GM21390 (cell line): ENCODE data around the gene NBPF9.
"Not testable (repeated sequence)": the region's sequence is repeated elsewhere in the genome, so short reads cannot be mapped to it uniquely, and the experiment has no call there.

Experiments used
- ATAC-seq: cut with Tn5 transposase; IDR thresholded peaks from one replicate; pipeline ENCODE4 v1.9.1; 2021; ENCODE audit not compliant: unreplicated experiment

NBPF9 gene, protein sequence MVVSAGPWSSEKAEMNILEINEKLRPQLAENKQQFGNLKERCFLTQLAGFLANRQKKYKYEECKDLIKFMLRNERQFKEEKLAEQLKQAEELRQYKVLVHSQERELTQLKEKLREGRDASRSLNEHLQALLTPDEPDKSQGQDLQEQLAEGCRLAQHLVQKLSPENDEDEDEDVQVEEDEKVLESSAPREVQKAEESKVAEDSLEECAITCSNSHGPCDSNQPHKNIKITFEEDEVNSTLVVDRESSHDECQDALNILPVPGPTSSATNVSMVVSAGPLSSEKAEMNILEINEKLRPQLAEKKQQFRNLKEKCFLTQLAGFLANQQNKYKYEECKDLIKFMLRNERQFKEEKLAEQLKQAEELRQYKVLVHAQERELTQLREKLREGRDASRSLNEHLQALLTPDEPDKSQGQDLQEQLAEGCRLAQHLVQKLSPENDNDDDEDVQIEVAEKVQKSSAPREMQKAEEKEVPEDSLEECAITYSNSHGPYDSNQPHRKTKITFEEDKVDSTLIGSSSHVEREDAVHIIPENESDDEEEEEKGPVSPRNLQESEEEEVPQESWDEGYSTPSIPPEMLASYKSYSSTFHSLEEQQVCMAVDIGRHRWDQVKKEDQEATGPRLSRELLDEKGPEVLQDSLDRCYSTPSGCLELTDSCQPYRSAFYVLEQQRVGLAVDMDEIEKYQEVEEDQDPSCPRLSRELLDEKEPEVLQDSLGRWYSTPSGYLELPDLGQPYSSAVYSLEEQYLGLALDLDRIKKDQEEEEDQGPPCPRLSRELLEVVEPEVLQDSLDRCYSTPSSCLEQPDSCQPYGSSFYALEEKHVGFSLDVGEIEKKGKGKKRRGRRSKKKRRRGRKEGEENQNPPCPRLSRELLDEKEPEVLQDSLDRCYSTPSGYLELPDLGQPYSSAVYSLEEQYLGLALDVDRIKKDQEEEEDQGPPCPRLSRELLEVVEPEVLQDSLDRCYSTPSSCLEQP (N-terminal part only)

DNA sequence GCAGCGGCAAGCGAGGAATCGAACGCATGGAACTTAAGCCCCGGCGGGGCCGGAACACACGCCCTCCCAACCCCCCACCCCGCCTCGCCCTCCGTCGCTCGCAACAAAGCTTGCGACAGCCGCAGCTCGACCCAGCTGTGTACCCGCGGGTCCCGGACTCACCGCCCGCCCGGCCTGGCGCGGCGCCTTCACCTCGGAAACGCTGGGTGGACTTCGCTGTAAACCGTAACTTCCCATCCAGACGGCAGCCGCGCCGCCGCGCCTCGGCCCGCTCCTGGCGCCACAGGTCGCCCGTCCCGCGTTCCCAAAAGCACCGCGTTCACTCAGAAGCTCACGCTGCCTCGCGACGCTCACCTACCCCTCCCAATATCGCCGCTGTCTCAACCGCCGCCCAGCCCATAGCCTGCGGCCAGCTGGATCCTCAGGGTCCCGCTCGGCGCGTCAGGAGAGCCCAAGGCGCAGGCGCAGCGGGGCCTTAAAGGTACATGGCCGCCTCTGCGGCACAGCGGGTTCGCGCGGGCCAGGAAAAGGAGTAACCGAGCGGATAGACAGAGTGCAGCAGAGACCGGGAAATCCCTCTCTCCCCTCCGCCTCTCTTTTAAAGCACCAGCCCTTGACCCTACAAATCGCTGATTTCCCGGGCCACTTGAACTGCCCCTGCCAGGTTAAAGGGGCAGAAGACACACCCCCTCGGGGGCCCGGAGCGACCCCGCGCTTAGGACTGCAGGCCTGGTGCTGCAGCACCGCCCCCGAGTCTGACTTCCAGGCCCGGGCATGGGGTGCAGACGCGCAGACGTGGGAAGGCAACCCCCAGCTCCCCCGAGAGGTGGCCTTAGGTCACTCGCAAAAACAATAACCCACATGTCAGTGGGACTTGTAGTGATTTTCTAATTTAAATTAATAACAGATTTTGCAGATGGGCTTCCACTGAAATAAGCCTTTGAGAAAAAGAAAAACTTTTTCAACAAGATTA, at the start of gene NBPF9:
Gene NBPF9 (minus strand): TSS at position 443 of the 973 bp plus-strand sequence. CDS start 21,412 bp downstream, outside the sequence.
- peak; percentile 98 for ATAC-seq

DNA sequence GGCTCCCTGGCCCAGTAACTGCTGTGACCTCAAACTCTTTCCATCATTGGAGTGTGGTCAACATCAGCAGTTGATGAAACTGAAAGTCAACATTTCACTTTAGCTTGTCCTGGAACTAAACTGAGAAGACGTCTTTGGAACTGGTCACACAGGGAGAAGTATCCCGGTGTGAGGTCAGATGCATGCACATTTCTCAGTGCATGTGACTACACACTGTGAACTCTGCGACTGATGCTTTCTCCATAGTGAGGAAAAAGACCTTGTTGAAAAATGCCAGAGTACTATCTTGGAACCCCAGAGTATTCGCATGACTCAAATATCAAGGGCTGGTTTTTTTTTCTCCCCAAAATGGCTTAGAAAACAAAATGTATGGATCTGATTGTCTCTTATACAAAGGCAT, 46.6 kb upstream of the NBPF9 start:
- ATAC-seq: not testable (repeated sequence)

DNA sequence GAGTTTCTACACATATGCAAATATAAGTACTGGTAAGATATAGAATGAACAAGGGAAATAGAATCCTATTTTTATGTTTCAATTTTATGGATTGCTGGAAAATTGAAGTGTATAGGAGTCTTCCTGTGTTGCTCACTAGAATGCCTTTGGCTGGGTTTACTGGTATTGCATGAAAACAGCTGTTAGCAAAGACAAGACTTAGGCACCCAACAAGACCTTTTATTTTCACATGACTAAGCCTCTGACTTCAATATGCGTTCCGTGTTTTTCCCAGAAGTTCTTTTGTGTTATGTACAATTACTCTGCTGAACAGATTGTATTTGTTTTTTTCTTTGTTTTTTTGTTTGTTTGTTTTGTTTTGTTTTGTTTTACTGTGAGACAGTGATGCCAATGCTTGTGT, 34.2 kb upstream of the NBPF9 start:
- not testable (repeated sequence) for ATAC-seq

DNA sequence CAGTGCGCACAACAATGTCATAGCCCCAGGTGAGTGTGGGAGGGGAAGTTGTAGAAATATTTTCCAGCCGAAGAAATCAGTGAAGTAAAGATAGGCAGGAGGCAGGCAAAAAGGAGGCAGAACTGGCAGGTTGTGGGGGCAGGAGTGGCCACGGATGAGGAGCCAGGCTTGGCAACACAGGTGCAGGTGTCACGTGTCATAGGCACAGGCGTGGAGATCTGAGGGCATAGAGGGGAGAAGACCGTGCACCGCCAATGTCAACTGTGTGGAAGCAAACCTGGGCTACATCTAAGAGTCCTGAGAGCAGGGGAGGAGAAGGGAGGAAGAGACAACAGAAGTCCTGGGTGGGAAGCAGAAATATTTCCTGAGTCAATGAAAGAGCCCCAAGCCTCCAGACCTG, 27.6 kb upstream of the NBPF9 start:
- not testable (repeated sequence) for ATAC-seq

DNA sequence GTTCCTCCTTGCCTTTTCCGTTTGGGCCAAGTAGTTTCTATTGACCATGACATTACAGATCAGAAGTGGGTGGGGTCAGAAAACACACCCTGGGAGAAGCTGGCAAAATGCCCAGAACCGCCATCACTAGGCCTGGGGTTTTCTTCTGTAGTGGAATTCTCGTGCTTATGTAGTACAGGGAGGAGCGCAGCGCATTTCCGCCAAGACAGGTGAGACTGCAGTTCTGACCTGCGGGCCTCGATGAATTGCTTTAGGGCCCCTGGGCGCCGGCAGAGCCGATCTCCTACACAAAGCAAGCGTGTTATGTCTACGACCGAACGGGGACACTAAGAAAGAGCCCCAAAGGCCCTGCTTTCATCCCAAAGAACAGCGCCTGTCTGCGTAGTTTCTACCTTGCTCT, 25.9 kb upstream of the NBPF9 start:
- not testable (repeated sequence) for ATAC-seq

DNA sequence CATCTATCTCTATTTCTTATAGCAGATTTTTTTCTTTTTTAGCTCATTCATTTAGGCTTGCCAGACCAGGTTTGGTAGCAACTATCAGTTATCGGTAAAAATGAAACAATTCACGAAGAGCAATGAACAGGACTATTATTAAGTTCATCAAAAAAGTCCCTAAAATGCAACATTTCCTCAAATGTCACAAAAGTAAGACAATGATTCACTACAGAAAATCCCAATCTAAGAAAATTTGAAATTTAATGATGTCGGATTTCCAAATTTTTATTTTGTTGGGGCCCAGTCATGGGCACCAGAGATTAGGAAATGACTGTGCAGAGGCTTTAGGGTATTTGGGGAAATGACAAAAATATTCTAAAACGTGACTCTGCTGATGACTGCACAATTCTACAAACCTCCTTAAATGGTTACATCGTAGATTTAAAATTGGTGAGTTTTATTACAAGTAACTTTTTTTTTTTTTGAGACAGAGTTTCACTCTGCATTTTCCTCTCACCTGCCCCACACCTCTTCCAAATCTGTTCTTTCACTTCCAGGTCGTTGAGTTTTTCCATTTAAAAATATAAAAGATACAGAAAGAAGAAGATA, 23.3 kb upstream of the NBPF9 start:
- not testable (repeated sequence) for ATAC-seq

DNA sequence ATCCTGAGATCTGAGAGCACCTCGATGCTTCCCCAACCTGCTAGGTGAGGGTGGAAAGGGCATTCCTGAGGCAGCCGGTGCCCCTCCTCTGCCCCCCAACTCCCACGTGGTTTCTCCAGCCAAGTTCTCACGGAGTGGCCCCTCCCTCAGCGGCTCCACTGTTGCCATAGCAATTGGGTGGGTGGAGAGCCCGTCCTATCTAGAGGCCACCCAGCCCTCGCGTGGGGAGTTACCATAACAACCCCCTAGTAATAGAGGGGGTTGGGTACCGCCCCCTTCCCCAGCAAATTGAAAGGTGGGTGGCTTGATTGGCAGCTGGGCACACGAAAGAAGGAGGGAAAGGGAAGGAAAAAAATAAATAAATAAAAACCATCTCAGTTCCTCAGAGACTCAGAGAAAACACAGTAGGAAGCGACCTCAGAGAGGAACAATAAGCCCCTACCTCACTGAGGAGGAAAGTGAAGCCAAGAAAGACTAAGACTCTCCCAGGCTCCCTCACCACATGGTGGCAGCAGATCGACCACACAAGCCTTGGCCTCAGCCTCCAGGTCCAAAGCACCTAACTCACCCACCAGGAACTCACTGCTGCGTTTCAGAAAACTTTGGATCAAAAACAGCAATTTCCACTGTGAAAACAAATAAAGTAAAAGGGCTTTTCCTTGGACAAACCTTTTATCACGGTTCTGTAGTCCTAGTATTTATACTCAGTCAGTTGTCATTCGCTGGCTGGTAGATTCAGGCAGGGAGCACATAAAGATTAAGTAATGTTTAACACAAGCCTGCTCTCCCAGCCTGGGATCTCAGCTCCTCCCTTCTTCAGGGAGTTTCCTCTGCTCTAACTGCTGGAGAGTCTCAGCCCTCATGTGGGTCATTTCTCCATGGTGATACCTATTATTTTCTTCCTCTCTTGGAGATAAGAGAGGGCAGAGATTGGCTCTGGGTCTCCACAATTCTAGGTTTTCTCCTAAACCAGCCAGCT, 20.9 kb upstream of the NBPF9 start:
- ATAC-seq: not testable (repeated sequence)

DNA sequence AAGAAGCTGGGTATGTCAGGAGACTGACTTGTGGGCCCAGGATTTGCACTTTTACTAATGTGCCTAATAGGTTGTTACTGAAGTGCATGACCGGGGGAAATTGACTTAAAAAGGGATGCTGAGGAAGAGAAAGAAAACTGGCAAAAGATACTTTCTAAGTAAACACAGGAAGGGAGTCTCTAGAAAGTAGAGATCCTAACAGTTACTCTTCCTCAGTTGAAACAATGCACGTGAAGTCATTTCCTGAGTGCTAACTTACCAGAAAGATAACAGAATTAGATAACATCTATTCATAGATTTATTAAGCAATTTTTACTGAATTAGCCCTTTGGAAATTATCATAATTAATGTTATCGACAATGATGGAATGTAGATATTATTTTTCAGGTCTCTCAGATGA, 9.5 kb upstream of the NBPF9 start:
- not testable (repeated sequence) for ATAC-seq

DNA sequence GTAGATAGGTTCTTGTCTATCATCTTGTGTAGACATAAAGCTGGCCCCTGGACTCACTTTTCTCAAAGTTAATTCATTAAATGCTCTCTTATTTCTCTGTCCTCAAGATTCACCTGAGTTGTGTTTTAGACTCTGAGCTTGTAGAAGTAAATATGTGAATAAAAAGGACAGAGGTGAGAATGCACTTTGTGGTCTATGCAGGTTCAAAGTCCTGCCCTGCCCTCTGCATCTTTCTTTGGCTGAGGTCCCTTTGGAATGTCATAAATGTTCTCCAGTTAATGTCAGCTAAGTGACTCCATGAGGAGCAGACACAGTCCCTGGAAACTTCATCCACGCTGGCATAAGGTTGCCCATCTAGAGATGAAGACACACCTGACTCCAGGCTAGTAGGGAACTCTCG, 7.0 kb upstream of the NBPF9 start:
- ATAC-seq: not testable (repeated sequence)

DNA sequence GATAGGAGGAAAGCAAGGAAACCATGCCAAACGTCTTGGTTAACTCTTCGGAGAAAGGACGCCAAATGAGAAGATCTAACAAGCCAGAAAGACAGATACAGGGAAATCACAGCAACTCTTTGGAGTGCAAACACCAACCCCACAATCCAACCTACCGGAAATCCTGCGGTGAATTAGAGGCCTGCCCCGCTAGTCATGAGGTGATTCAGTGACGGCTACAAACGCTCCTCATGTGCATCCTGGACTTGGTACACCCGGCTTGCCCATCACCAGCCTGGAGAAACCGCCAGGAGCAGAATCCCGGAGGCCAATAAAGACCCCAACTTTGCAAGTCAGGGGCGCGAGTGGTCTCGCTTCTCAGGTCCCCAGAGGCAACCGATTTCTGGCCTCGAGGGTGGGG, 777 bp downstream of the NBPF9 start:
- peak; percentile 23 for ATAC-seq

DNA sequence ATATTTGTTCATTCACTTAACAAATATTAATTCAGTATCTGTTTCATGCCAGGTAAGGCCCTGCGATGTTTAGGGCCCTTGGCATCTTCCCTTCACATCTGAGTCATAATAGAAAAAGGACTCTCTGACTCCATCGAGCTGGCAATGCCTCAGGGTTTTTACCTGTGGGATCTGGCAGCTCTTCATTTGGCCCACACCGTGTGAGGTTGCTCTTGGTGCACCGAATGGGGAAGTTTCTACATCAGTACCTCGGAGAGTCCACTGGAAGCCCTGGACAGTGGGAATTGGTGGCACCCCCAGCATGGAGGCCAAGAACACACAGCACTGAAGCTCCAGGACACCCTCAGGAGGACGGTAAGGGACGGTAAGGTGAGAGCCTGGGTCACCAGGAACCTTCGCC, 5.1 kb downstream of the NBPF9 start:
- ATAC-seq: not testable (repeated sequence)

DNA sequence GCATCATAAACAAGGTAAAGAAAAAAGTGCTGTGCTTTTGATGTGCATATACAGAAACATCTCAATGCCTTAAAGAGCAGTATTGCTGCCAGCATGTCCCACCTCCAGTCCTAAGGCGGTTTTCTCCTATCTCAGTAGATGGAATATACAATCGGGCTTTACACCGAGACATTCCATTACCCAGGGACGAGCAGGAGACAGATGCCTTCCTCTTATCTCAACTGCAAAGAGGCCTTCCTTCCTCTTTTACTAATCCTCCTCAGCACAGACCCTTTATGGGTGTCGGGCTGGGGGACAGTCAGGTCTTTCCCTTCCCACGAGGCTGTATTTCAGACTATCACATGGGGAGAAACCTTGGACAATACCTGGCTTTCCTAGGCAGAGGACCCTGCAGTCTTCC, 10.2 kb downstream of the NBPF9 start:
- ATAC-seq: not testable (repeated sequence)

DNA sequence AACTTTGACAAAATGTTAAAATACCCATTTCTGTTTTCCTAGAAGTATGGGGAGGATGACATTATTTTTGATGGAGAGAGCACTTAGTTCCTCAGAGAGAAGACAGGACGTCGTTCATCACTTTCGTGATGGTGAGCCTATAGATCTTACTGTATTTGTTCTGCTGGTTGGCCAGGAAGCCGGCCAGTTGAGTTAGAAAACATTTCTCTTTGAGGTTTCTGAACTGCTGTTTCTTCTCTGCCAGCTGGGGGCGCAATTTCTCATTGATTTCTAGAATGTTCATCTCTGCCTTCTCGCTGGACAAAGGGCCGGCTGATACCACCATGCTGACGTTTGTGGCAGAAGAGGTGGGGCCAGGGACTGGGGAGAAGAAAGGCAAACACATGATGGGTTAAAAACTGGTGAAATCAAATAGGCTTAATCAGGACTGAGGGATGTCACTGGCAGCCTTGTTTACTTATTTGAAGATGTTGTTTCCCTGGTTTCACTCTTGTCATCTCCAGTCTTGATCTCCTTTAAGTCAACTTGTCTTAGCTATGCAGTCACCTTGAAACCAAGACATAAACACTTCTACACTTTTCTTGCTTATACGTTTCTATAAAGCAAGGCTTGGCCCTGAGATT, 27.7 kb downstream of the NBPF9 start:
- ATAC-seq: not testable (repeated sequence)

DNA sequence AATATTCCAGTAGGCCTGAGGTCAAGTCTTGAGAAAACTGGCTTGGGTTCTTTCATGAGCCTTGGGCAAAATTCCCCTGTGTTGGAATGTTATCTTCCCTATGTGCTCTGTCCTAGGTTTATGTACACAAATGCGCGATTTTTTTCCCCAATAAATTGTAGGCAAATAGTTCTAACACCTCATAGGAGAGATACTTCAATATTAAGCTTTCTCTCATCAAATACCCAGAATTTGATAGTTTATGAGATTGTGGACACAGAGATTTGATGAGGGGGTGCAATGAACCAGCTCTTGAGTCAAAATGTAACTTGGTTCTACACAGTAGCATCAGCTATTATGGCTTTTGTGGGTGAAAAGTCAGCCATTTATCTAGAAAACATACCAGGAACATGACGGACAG, 38.7 kb downstream of the NBPF9 start:
- ATAC-seq: not testable (repeated sequence)

DNA sequence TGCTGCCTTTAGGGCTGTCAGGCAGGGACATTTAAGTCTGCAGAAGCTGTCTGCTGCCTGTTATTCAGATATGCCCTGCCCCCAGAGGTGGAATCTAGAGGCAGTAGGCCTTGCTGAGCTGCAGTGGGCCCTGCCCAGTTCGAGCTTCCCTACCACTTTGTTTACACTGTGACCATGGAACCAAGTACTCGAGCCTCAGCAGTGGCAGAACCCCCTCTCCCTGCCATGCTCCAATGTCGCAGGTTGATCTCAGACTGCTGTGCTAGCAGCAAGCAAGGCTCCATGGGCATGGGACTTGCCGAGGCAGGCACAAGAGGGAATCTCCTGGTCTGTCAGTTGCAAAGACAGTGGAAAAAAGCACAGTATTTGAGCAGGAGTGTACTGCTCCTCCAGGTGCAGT, 60.3 kb downstream of the NBPF9 start:
- ATAC-seq: not testable (repeated sequence)

DNA sequence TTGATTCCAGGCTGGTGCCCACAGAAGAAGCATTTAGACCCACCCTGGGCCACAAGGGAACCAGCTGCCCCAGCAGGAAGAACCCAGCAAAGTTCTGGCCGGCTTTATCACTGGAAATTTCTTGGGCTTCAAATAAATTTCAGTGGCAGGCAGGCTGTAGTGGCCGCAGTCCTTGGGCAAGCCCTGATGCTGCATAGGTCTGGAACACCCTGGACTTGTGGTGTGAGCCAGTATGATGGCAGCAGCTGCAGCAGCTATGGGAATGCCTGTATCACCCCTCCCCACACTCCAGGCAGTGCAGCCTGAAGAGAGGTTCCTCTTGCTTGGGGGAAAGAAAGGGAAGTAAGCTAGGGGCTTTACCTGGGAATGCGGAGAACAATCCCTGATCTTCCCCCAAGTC, 69.4 kb downstream of the NBPF9 start:
- ATAC-seq: not testable (repeated sequence)

DNA sequence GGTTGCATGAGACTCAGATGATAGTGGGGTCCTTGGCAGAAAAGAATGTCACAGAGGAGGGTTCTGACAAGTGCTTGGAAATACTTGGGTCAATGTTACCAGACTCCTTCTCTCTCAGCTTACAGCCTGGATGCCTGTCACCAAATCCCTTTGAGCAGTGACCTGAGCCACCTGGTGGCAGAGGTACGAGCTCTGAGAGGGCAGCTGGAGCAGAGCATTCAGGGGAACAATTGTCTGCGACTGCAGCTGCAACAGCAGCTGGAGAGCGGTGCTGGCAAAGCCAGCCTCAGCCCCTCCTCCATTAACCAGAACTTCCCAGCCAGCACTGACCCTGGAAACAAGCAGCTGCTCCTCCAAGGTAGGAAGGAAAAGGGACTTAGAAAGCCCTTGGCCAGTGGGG, 79.0 kb downstream of the NBPF9 start:
- not testable (repeated sequence) for ATAC-seq

DNA sequence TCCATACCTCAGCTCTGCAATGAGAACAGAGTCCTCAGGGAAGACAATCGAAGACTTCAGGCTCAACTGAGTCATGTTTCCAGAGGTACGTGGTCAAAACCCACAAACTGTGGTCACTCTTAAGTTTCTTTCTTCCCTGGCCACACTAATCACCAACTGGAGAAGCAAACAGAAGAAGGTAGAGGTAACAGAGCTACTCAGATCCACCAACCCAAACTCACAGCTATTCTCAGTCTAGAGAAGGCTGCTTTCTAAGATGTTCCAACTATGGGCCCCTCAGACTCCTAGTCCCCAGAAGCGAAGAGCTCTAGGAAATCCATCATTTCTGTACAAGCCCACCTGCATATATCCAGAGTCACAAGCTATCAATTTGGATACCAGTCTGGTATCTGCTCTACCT, 84.8 kb downstream of the NBPF9 start:
- ATAC-seq: not testable (repeated sequence)
